Naive thymus-derived CD4-positive, alpha-beta T cell (primary cell): ENCODE data around the gene GABRB1. TPM values are rescaled to one million over a fixed set of nuclear protein-coding genes. Genes with fewer than 3 reads are reported as not detected.
A peak's percentile ranks its signal among the peaks of the same experiment; 100 is the strongest.

Experiments used
- ATAC-seq: fragments of 150-1000 bp; cut with Tn5 transposase; 2 replicates; pipeline ENCODE4 v1.10.0; 2021; ENCODE audit warnings: mild to moderate bottlenecking, moderate library complexity
- CTCF ChIA-PET: fragments of 350-600 bp; sonication (Branson Sonifier 250); formaldehyde crosslinking; loops from one replicate; lab custom pipeline; 2021; ENCODE audit warnings: antibody characterized with exemption; lab: Charles Lee
- POLR2A ChIA-PET: fragments of 350-600 bp; sonication (Branson Sonifier 250); formaldehyde crosslinking; loops from one replicate; lab custom pipeline; 2021; ENCODE audit warnings: antibody characterized with exemption, inconsistent platforms; lab: Charles Lee
- DNase-seq, 9 donors: peaks; one replicate each; pipeline versions ENCODE4 v3.0.0 to v3.0.0-alpha.2; 2020 to 2022; ENCODE audit warnings: mixed read lengths in 1 of 9
- H3K27ac ChIP-seq: one replicate; pipeline ENCODE4 v1.7.0; 2013; ENCODE audit warnings: mild to moderate bottlenecking, low read depth, low read length, moderate library complexity
- H3K27me3 ChIP-seq, 2 donors: one replicate each; pipeline ENCODE4 v1.7.0; 2013; ENCODE audit warnings: low read length in 2 of 2, mild to moderate bottlenecking in 2 of 2, moderate library complexity in 2 of 2; ENCODE audit not compliant: control insufficient read depth in 2 of 2, insufficient read depth in 2 of 2
- H3K36me3 ChIP-seq, 3 experiments: 1 replicate in 2 of 3; 2 replicates in 1 of 3; pipeline ENCODE4 v1.7.0; 2013; ENCODE audit warnings: low read length in 3 of 3, mild to moderate bottlenecking in 3 of 3, moderate library complexity in 1 of 3; ENCODE audit not compliant: insufficient read depth in 3 of 3, control insufficient read depth in 2 of 3
- H3K4me1 ChIP-seq, 2 donors: one replicate each; pipeline ENCODE4 v1.7.0; 2013; ENCODE audit warnings: low read length in 2 of 2, mild to moderate bottlenecking in 2 of 2, moderate library complexity in 1 of 2; ENCODE audit not compliant: control insufficient read depth in 2 of 2, insufficient read depth in 2 of 2
- H3K4me3 ChIP-seq: 2 replicates; pipeline ENCODE4 v1.7.0; 2013; ENCODE audit warnings: mild to moderate bottlenecking, low read length
- H3K9me3 ChIP-seq, 3 experiments: 1 replicate in 2 of 3; 2 replicates in 1 of 3; pipeline ENCODE4 v1.7.0; 2013; ENCODE audit warnings: low read length in 3 of 3; ENCODE audit not compliant: control insufficient read depth in 2 of 3
- H3K27ac Mint-ChIP-seq, 9 donors: one replicate each; pipeline ENCODE4 v1.8.0; 2020 to 2022; ENCODE audit warnings: mixed read lengths in 9 of 9, mild to moderate bottlenecking in 8 of 9, moderate library complexity in 5 of 9, inconsistent platforms in 2 of 9
- H3K27me3 Mint-ChIP-seq, 5 donors: one replicate each; pipeline ENCODE4 v1.8.0; 2021 to 2022; ENCODE audit warnings: mixed read lengths in 5 of 5, mild to moderate bottlenecking in 1 of 5
- H3K36me3 Mint-ChIP-seq, 5 donors: one replicate each; pipeline ENCODE4 v1.8.0; 2020 to 2022; ENCODE audit warnings: mixed read lengths in 5 of 5, mild to moderate bottlenecking in 3 of 5, inconsistent platforms in 1 of 5
- H3K4me1 Mint-ChIP-seq, 7 donors: one replicate each; pipeline ENCODE4 v1.8.0; 2020 to 2022; ENCODE audit warnings: mixed read lengths in 7 of 7, mild to moderate bottlenecking in 3 of 7, inconsistent platforms in 1 of 7
- H3K4me3 Mint-ChIP-seq, 10 donors: one replicate each; pipeline ENCODE4 v1.8.0; 2020 to 2022; ENCODE audit warnings: mild to moderate bottlenecking in 10 of 10, mixed read lengths in 10 of 10, moderate library complexity in 6 of 10, inconsistent platforms in 2 of 10
- H3K9me3 Mint-ChIP-seq, 11 donors: one replicate each; pipeline ENCODE4 v1.8.0; 2020 to 2022; ENCODE audit warnings: mixed read lengths in 11 of 11, mild to moderate bottlenecking in 4 of 11, inconsistent platforms in 1 of 11, moderate library complexity in 1 of 11
- intact Hi-C, 2 donors: fragments of 100-400 bp; cut with micrococcal nuclease; formaldehyde crosslinking; loops; one replicate each; pipeline ENCODE4 v1.15.1; 2023
- polyA plus RNA-seq, 2 donors: library from polyadenylated mRNA; unstranded; fragments of 300-500 nt; fragmentation: Illumina TruSeq; gene quantifications; one replicate each; pipeline ENCODE4 v1.2.3, GENCODE V29; 2021
- total RNA-seq, 6 experiments: library from RNA in 5 of 6; stranded (reverse) in 5 of 6; gene quantifications; 1 replicate in 5 of 6; 2 replicates in 1 of 6; pipeline ENCODE4 v1.2.3 and lab custom pipeline; 2021 to 2026

GABRB1 gene
- total RNA-seq (not detected), polyA plus RNA-seq (not detected), total RNA-seq (lab: John Stamatoyannopoulos, UW) (not detected)

DNA sequence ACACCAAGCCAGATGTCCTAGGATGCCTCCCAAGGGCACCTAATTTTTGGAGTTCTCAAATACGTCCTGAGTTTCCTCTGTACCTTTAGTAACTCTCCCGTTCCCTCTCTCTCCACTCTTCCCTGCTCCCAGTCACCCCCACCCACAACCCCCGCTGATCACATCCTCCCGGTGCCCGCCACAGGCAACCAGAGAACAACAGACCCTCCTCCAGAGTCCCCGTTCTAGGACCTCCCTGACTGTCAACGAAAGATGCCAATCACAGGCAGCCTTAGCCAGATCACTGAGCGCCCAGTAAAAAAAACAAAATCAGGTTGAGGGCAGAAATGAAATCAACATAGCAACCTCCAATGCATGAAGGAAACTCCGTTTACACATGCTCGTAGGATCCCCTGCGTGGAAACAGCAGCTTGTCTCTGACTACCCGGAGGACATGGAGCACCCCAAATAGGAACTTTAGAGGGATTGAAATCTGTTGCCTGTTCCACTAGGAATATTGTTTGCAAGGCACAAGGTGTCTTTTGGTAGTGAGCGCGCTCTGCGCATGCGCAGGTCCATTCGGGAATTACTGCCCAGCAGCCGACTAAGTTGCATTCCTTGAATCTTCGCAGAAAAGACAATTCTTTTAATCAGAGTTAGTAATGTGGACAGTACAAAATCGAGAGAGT lies at the start of gene GABRB1:
Gene GABRB1 (plus strand): TSS at position 557 of the 668 bp plus-strand sequence.
- no peak within 1 kb of the TSS for H3K27ac Mint-ChIP-seq

DNA sequence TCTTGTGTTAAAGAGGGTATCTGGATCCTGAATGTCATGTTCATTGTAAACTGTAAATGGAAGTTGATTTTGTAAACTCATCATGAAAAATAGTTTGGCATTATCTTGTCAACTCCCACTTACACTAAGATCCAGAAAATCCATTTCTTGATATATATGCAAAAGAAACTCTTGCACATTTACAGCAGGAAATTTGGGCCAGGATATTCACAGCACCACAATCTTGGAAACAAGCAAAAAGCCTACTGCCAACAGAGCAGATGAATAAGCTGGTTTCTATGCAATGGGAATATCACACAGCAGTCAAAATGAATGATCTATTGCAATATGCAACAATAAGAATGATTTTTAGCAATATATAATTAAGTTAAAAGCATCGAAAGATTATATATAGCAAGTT lies 46.6 kb upstream of the GABRB1 start:
- no peak for ATAC-seq
- CTCF ChIA-PET, result no interaction called here
- H3K9me3 Mint-ChIP-seq, result peaks cover 0 to 5% (median 0%) of the 10 kb centered on the region in 11 donors
- no peak for DNase-seq
- peaks cover 3 to 20% (median 15%) of the 10 kb centered on the region in 5 donors for H3K27me3 Mint-ChIP-seq
- H3K4me1 Mint-ChIP-seq, result no peaks in the 10 kb centered on the region
- no peak overlapping the region for H3K27ac Mint-ChIP-seq
- Histone ChIP-seq H3K27me3 (no peaks in the 10 kb centered on the region), H3K4me3 (no peak overlapping the region), H3K9me3 (no peaks in the 10 kb centered on the region), H3K36me3 (no peaks in the 10 kb centered on the region), H3K27ac (no peak overlapping the region), H3K4me1 (no peaks in the 10 kb centered on the region)
- no peaks in the 10 kb centered on the region for H3K36me3 Mint-ChIP-seq
- H3K4me3 Mint-ChIP-seq, result no peak overlapping the region
- POLR2A ChIA-PET, result no interaction called here
- intact Hi-C loops, result no loop called here

More for the DNA sequence above, at the start of gene GABRB1:
- Histone ChIP-seq H3K27me3 (peaks cover 0 to 14% of the 10 kb centered on the region in 2 donors), H3K4me3 (peak within 1 kb of the TSS; percentile 32), H3K4me1 (peaks cover 5 to 12% of the 10 kb centered on the region in 2 donors), H3K27ac (no peak within 1 kb of the TSS), H3K36me3 (no peaks in the 10 kb centered on the region), H3K9me3 (no peaks in the 10 kb centered on the region)
- ChIA-PET CTCF (no interaction called here), POLR2A (no interaction called here)
- intact Hi-C loops, result loop anchor here (1.0 to 5.0 kb wide), 3 partner anchors 20 to 189 kb away; no protein-coding TSS in a partner anchor
- peak in 3 of 9 donors; percentile 4 to 23 (median 11) for DNase-seq
- Mint-ChIP-seq H3K27me3 (peaks cover 48 to 63% (median 58%) of the 10 kb centered on the region in 5 donors), H3K4me3 (peak within 1 kb of the TSS; percentile 68 to 84 (median 74)), H3K4me1 (peaks cover 12 to 21% (median 17%) of the 10 kb centered on the region in 7 donors), H3K36me3 (no peaks in the 10 kb centered on the region), H3K9me3 (no peaks in the 10 kb centered on the region)
- no peak for ATAC-seq

DNA sequence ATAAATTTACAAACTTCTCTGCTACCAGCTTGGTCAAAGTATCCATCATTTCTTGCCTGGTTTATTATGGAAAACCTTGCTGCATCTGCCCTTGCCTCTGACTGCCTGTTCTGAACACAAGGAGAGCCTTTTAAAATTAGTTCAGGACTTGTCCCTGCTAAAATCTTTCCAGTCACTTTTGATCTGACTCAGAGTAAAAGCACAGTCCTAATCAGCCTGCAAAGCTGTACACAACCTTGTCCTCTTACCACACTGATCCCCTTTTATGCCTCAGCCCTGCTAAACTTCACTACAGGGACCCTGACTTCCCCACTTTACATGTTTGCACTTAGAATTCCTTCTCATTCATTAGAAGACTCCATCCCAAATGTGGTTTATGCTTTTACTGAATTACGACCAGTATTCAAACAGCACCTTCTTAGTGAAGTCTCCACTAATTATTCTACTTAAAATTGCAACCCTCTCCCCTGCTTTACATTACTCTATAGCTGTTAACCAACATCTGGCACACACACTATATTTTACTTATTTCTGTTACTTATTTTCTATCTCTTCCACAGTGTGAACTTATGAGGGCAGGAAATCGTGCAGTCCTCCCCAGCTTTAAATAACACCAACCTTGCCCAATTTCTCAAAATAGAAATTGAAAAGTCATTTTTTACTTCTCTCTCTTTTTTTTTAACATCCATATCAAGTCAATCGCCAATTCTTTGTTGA lies 44.3 kb upstream of the GABRB1 start:
- CTCF ChIA-PET, result no interaction called here
- no peaks in the 10 kb centered on the region for H3K27me3 ChIP-seq

DNA sequence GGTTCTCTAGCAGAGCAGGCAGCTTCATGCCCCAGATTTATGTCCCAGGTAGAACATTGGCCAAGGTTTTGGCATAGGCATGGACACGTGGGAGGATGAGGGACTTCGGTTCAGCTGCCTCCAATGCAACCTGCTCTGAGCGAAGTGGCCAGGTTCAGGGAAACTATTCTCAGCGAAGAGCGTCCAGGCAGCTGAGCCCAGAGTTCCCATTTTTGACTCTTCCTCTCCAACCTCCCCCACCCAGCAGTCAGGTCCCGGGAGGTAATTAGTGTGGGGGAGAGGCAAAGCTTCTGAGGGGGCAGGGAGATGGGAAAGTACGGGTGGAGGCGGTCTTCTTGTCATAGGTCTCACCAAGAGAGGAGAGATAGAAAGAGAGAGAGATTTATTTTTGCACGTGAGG lies 39.0 kb upstream of the GABRB1 start:
- ChIA-PET CTCF (no interaction called here), POLR2A (no interaction called here)
- Histone ChIP-seq H3K4me3 (no peak overlapping the region), H3K9me3 (no peaks in the 10 kb centered on the region), H3K27me3 (no peaks in the 10 kb centered on the region), H3K4me1 (no peaks in the 10 kb centered on the region), H3K27ac (no peak overlapping the region), H3K36me3 (no peaks in the 10 kb centered on the region)
- ATAC-seq (no peak), DNase-seq (no peak)
- H3K27ac Mint-ChIP-seq, result no peak overlapping the region
- H3K4me1 Mint-ChIP-seq, result peaks cover 0 to 25% (median 16%) of the 10 kb centered on the region in 7 donors
- H3K4me3 Mint-ChIP-seq, result peak overlapping the region in 9 of 10 donors; percentile 1 to 70 (median 46)
- no peaks in the 10 kb centered on the region for H3K36me3 Mint-ChIP-seq
- H3K27me3 Mint-ChIP-seq, result peaks cover 45 to 66% (median 55%) of the 10 kb centered on the region in 5 donors
- intact Hi-C loops, result no loop called here
- H3K9me3 Mint-ChIP-seq, result peaks cover 0 to 2% (median 0%) of the 10 kb centered on the region in 11 donors

More for the DNA sequence above, 44.3 kb upstream of the GABRB1 start:
- H3K4me3 ChIP-seq, result no peak overlapping the region
- POLR2A ChIA-PET, result no interaction called here
- no peak overlapping the region for H3K27ac ChIP-seq
- H3K27ac Mint-ChIP-seq, result no peak overlapping the region
- DNase-seq (no peak), ATAC-seq (no peak)
- H3K4me3 Mint-ChIP-seq, result no peak overlapping the region
- no peaks in the 10 kb centered on the region for H3K9me3 ChIP-seq
- H3K27me3 Mint-ChIP-seq, result peaks cover 5 to 24% (median 22%) of the 10 kb centered on the region in 5 donors
- H3K36me3 ChIP-seq, result no peaks in the 10 kb centered on the region
- H3K9me3 Mint-ChIP-seq, result peaks cover 0 to 2% (median 0%) of the 10 kb centered on the region in 11 donors
- H3K36me3 Mint-ChIP-seq, result no peaks in the 10 kb centered on the region
- H3K4me1 ChIP-seq, result no peaks in the 10 kb centered on the region
- intact Hi-C loops, result no loop called here
- peaks cover 0 to 2% (median 2%) of the 10 kb centered on the region in 7 donors for H3K4me1 Mint-ChIP-seq

DNA sequence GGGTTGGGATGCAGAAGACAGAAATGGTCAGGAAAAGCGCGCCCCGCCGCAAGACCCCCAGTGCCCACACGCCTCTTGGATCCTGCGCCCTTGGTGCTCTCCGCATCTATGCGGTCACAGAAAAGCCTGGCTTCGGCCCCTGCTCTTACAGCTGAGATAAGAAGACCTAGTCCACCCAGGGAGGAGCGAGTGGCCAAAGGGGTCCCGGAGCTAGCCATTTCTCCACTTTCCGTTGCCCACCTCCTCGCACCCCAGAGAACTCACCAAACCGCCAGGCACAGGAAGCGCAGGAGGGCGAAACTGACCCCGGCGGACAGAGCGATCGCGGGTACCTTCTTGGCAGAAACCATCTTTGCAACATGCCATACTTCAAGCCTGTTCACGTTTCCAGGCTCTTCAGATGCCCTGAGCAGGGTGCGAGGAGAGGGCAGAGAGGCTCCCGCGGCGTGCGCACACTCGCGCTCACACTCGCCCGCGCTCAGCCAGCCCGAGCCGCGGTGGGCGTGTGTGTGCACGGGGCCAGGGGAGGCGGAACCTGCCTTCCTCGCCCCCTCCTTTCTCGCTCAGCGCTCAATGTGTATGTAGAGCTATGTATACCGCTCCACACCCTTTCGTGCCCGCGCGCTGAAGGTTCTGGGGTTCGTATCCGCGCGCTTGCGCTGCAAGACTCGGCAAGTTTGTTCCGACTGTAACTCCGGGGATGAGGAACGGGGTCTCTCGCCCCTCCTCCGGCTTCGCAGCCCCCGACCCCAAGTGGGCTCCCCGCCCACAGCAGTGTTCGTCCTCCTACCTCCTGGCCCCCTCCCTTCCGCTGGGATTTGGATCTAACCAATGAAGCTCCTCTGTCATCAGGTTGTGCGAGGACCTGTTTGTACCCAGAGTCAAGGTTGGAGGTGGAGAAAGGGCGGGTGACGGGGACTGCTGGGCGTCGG lies 38.0 kb upstream of the GABRB1 start, which contains the start of gene GABRA4:
Gene GABRA4 (minus strand): TSS at position 507 of the 932 bp plus-strand sequence. CDS start 157 bp downstream, at position 350.
- H3K4me3 Mint-ChIP-seq, result peak within 1 kb of the TSS; percentile 41 to 72 (median 62)
- ChIA-PET POLR2A (no interaction called here), CTCF (no interaction called here)
- Histone ChIP-seq H3K9me3 (no peaks in the 10 kb centered on the region), H3K36me3 (no peaks in the 10 kb centered on the region), H3K27ac (no peak within 1 kb of the TSS), H3K27me3 (no peaks in the 10 kb centered on the region), H3K4me3 (no peak within 1 kb of the TSS), H3K4me1 (no peaks in the 10 kb centered on the region)
- H3K27ac Mint-ChIP-seq, result no peak within 1 kb of the TSS
- peaks cover 49 to 71% (median 60%) of the 10 kb centered on the region in 5 donors for H3K27me3 Mint-ChIP-seq
- intact Hi-C loops, result loop anchor here in 1 of 2 donors (2.0 kb wide), 1 partner anchor 39 kb away; no protein-coding TSS in a partner anchor
- peaks cover 0 to 25% (median 16%) of the 10 kb centered on the region in 7 donors for H3K4me1 Mint-ChIP-seq
- no peaks in the 10 kb centered on the region for H3K36me3 Mint-ChIP-seq
- peaks cover 0 to 3% (median 0%) of the 10 kb centered on the region in 11 donors for H3K9me3 Mint-ChIP-seq
- ATAC-seq (no peak), DNase-seq (no peak)

DNA sequence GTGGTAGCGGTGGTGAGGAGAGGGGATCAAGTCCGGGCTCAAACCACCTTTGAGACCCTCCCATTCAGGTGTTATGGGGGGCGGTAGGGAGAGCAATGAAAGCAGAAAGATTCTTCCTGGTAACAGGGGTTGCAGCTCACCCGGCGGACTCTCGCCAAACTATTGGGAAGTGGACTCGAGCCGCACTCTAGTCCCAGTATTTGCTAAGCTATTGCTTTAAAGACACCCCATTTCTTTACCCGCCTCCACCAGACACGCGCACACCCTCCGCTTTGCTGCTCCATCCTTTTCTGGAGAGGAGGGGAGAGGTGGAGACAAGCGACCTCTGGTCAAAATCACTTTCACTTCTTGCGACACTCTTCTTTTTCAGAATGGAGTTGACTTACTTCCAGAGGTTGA lies 37.4 kb upstream of the GABRB1 start:
- peak overlapping the region in 9 of 10 donors; percentile 25 to 72 (median 64) for H3K4me3 Mint-ChIP-seq
- no peaks in the 10 kb centered on the region for H3K27me3 ChIP-seq
- no peaks in the 10 kb centered on the region for H3K36me3 ChIP-seq
- H3K4me1 Mint-ChIP-seq, result peaks cover 0 to 25% (median 16%) of the 10 kb centered on the region in 7 donors
- H3K9me3 ChIP-seq, result no peaks in the 10 kb centered on the region
- no peak overlapping the region for H3K27ac Mint-ChIP-seq
- H3K9me3 Mint-ChIP-seq, result peaks cover 0 to 3% (median 0%) of the 10 kb centered on the region in 11 donors
- no peaks in the 10 kb centered on the region for H3K36me3 Mint-ChIP-seq
- intact Hi-C loops, result loop anchor here in 1 of 2 donors (2.0 kb wide), 1 partner anchor 39 kb away; no protein-coding TSS in a partner anchor
- ChIA-PET POLR2A (no interaction called here), CTCF (no interaction called here)
- H3K27ac ChIP-seq, result no peak overlapping the region
- ATAC-seq, result no peak
- H3K27me3 Mint-ChIP-seq, result peaks cover 49 to 64% (median 57%) of the 10 kb centered on the region in 5 donors
- no peak overlapping the region for H3K4me3 ChIP-seq
- no peak for DNase-seq
- no peaks in the 10 kb centered on the region for H3K4me1 ChIP-seq
